D341Med (cell line): ENCODE results near the gene SLC39A1.
"Not testable (repeated sequence)": the region's sequence is repeated elsewhere in the genome, so short reads cannot be mapped to it uniquely, and the experiment has no call there.

Source experiments
- DNase-seq: peaks from one replicate; pipeline ENCODE4 v3.0.0; 2012; ENCODE audit warnings: low spot score

The SLC39A1 gene

DNA sequence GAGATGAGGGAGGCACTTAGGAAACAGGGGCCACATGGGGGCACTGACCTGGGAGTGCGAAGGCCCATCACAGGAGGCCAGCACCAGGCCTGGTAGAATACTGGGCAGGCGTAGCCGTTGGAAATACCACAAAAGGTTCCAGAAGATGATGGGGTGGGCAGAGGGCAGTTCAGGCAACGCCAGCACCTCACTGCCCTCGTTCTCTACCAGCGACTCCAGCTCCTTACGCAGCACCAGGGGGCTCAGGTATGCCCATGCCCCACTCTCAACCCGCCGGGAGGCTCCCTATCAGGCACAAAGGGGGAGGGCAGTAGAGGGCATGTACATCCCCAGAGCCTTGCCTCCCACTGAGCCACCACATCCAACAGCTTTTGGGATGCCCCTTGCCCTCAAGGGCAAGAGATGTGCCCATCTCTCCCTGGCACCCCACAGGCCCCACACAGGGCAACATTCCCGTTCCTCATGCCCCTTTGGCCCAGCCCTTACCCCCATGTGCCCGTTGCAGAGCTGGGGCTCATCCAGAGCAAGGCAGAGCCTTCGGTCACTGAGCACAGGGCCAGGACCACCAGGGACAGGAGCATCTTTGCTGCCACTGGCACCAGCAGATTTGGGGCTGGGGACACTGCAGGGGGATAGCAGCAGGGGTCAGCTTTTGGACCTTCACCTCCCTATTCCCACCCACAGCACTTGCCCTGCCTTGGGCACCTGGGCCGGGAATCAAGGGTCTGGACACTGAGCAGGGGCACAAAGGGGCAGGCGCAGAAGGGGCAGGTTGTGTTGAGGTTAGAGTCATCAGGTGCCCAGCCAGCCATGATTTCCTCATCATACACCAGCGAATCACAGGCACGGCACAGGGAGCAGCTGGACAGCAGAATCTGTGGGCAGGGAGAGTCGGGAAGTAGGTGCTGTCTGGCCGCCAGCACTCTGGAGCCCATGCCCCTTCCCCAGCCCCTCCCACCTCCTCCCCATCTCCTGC is 30.9 kb downstream of the SLC39A1 start:
- DNase-seq = peak; percentile 21

DNA sequence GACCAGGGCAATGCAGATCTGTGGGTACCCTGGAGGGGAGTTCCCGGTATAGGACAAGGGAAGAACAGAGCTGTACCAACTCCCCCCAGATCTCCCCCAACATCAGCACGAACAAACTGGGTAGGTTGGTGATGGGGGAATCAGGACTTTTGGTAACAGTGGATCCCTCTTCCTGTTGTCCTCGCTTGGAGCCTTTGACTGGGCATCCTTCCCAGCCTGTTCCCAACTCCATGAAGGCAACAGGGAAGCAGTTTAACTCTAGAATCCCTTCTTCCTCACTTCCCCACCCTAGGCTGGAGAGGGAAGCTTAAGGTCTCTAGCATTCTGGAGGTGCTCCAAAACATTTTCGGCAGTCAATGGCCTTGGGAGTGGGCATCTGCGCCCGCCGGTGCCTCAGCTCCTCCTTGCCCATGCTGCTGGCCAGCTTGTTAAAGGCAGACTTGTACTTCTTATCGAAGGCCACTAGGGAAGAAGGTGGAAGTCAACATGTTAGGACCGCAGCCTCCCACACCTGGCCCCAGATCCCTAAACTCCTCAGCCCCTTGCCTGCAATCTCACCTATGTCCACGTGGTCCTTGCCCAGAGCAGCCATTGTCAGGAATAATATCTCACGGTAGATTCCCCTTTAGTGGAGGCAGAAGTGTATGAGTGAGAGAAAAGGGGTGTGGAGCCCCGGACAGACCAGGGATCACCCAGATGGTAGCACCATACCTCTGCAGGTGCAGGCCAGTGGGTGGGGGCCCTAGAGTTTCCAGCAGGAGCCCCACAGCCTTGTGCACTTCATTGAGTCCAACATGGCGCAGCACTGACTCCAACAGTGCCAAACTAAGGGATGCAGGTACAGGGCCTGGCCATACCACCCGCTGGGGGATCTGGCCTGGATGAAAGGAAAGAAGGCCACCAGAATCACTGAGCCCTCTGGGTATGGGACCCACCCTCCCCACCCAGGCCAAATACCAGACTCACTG is 33.1 kb downstream of the SLC39A1 start:
- peak; percentile 37 for DNase-seq

- DNase-seq = no peak
These were observed 33.9 kb downstream of the SLC39A1 start for GRCh38 chr1:153929426-153929825.

DNA sequence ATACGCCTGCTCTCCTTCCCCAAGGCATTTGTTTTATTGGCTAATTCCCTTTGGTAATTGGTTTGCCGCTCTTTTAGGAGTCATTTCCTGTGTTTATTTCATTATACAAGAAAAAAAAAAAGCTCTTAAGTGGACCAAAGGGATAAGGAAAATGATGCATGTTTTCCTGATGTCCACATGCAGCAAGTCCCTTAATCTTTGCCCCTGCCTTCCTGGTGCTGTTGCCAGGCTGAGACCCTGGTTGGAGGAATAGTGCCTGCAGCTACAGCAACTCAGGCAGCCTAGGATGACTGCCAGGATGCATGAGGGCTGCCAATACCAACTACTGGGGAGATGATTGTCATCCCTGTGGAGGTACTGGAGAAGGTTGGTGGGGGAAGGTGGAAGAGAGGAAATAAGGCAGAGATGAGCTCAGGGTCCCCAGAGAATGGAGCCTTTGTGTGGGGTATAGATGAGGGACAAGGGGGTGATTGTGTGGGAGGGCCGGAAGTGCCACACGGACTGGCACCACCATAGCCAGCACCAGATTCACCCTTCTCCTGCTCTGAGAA is 34.5 kb downstream of the SLC39A1 start:
- peak; percentile 14 for DNase-seq

DNA sequence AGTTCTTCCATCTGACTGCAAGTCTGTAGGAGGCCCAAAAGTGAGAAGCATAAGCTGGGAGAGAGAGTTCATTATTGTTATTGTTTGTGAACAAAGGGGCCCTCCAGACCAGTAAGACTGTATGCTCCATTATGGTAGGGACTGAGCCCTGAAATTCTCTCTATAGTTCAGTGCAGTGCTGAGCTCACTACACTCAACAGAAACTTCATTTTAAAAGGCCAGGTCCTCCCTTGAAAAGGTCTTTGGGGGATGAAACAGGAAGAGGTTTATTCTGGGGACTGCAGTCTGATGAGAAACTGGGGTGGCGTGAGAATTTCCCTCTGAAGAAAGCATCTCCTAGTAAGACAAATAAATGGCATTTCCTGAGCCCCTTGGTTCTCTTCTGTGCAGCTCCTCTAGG is 35.1 kb downstream of the SLC39A1 start:
- DNase-seq = no peak

- DNase-seq = no peak
These were observed 36.9 kb downstream of the SLC39A1 start for GRCh38 chr1:153926405-153926804.

- peak; percentile 98 for DNase-seq
These were observed 40.1 kb downstream of the SLC39A1 start, which contains the start of gene GATAD2B for GRCh38 chr1:153922972-153923925. Gene GATAD2B (minus strand): TSS chr1:153922972. CDS start chr1:153828347, 94,625 bp downstream.

GRCh38 chr1:153922076-153922971 is 41.0 kb downstream of the SLC39A1 start:
- DNase-seq = peak; percentile 90

DNA sequence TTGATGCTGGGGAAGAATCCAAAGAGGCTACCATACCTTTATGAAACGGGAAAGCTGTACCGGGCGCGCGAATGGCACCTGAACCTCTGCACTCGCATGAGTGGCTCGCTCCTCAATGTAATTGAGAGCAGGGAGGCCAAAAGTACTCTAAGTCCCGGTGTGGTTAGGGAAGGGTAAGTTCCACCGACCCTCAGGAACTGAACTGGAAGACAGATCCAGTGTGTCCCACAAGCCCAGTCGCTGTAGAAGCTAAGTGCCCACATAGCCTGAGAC is 41.6 kb downstream of the SLC39A1 start:
- peak; percentile 38 for DNase-seq

DNA sequence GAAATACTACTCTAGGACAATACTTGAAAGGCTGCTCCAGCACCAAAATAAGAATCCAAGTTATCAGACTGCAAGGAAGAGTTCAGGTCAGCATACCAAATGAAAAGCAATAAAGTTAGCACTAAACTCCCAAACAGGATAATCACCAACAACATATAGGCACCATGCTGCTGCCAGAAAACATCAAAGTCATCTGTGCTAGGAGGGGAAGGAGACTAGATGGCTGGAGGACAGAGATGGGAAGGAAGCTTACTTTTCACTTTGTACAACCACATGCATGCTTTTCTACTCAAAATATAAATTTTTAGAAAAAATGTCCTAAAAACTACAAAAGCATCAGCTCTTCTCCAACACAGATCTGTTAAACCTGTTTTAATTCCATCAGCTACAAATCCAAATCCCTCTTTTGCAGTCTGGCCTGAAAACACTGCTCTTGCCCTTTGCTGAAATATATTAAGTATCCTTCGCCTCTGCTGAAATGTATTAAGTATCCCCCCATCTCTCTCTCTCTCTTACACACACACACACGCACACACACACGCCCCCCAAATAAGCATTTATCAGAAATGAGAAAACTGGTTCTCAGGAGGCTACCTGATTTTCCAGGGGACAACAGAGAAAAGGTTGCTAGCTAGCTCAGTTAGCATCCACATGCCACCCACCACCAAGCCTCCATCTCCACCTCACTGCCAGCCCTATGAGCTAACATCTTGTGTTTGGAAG is 42.1 kb downstream of the SLC39A1 start:
- no peak for DNase-seq

GRCh38 chr1:153919876-153920852 is 43.2 kb downstream of the SLC39A1 start:
- peak; percentile 37 for DNase-seq

DNA sequence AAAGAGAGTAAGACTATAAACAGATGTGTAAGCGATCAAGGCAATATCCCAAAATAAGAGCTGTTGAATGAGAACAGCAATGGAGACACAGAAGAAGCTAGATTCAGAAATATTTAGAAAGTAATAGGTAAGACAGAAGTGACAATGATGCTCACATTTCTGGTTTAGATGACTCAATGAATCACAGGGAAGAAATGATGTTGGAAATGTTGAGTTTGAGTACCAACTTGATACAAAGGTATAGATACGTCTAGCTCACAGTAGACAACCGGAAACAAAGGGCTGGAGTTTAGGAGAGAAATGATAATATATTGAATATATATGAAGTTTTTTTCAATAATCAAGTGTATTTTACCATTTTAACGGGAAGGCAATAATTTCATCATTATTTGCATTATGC is 47.0 kb downstream of the SLC39A1 start:
- no peak for DNase-seq

- no peak for DNase-seq
These were observed 51.0 kb downstream of the SLC39A1 start for GRCh38 chr1:153912349-153912748.

- not testable (repeated sequence) for DNase-seq
These were observed 52.8 kb downstream of the SLC39A1 start for GRCh38 chr1:153910560-153910959.
